H1 (cell line): ENCODE data around the gene SIPA1L3. TPM values are rescaled to one million over a fixed set of nuclear protein-coding genes. Genes with fewer than 3 reads are reported as not detected.

Experiments used
- CTCF ChIA-PET: fragments of 300-600 bp; sonication (Branson Sonifier 250); formaldehyde crosslinking; loops from one replicate; lab custom pipeline; 2021; ENCODE audit not compliant: partially characterized antibody; lab: Charles Lee
- POLR2A ChIA-PET: fragments of 300-600 bp; sonication (Branson Sonifier 250); formaldehyde crosslinking; loops from one replicate; lab custom pipeline; 2021; ENCODE audit warnings: inconsistent platforms; ENCODE audit not compliant: partially characterized antibody; lab: Charles Lee
- DNase-seq, 2 experiments: peaks; one replicate each; pipeline versions ENCODE4 v3.0.0 to v3.0.0-alpha.2; 2010 to 2022; ENCODE audit warnings: low spot score in 2 of 2, low read depth in 1 of 2, mixed read lengths in 1 of 2
- FAIRE-seq: peaks from 2 replicates; lab custom pipeline; 2011; peaks lifted over from hg19 to GRCh38; lab: Jason Lieb, UNC
- H2AFZ ChIP-seq: 2 replicates; pipeline ENCODE4 v1.8.1; 2012; ENCODE audit warnings: low read length, inconsistent platforms
- H2AK5ac ChIP-seq: 2 replicates; pipeline ENCODE4 v1.6.1; 2013; ENCODE audit warnings: low read depth, low read length
- H2BK120ac ChIP-seq: replicated peaks from 2 replicates; pipeline ENCODE3; 2013; ENCODE audit warnings: low read depth, low read length, inconsistent platforms
- H2BK12ac ChIP-seq: 2 replicates; pipeline ENCODE4 v1.6.1; 2013; ENCODE audit warnings: low read depth, low read length
- H2BK15ac ChIP-seq: 2 replicates; pipeline ENCODE4 v1.6.1; 2013; ENCODE audit warnings: low read length
- H2BK20ac ChIP-seq: 2 replicates; pipeline ENCODE4 v1.6.1; 2013; ENCODE audit warnings: low read length
- H2BK5ac ChIP-seq: 2 replicates; pipeline ENCODE4 v1.6.1; 2013; ENCODE audit warnings: low read depth, low read length
- H3K14ac ChIP-seq: 2 replicates; pipeline ENCODE4 v1.6.1; 2013; ENCODE audit warnings: inconsistent platforms; ENCODE audit not compliant: insufficient read length
- H3K18ac ChIP-seq: 2 replicates; pipeline ENCODE4 v1.6.1; 2013; ENCODE audit warnings: low read length; ENCODE audit errors: extremely low read depth
- H3K23ac ChIP-seq: 2 replicates; pipeline ENCODE4 v1.6.1; 2013; ENCODE audit warnings: inconsistent platforms; ENCODE audit not compliant: insufficient read length
- H3K23me2 ChIP-seq: 2 replicates; pipeline ENCODE4 v1.6.1; 2013; ENCODE audit warnings: low read depth, low read length
- H3K27ac ChIP-seq: 2 replicates; pipeline ENCODE4 v1.6.1; 2011; ENCODE audit warnings: low read depth, low read length, inconsistent platforms
- H3K27me3 ChIP-seq, 4 experiments: replicated peaks in 1 of 4; 1 replicate in 1 of 4; 2 replicates in 3 of 4; pipeline versions ENCODE4 v1.6.1 to v1.8.1; 2011 to 2013; ENCODE audit warnings: low read length in 3 of 4, mild to moderate bottlenecking in 3 of 4, inconsistent platforms in 2 of 4, mixed read lengths in 2 of 4, moderate library complexity in 1 of 4; ENCODE audit not compliant: control insufficient read depth in 3 of 4, insufficient read depth in 3 of 4; ENCODE audit errors: extremely low read depth in 1 of 4
- H3K36me3 ChIP-seq, 4 experiments: 2 replicates each; pipeline versions ENCODE4 v1.6.1 to v1.8.1; 2011 to 2013; ENCODE audit warnings: mild to moderate bottlenecking in 4 of 4, low read length in 3 of 4, moderate library complexity in 2 of 4, control low read depth in 1 of 4, inconsistent platforms in 1 of 4; ENCODE audit not compliant: insufficient read depth in 4 of 4, control insufficient read depth in 2 of 4
- H3K4ac ChIP-seq: replicated peaks from 2 replicates; pipeline ENCODE3; 2013; ENCODE audit warnings: low read length, low read depth, mixed read lengths, inconsistent platforms; ENCODE audit not compliant: insufficient read length
- H3K4me1 ChIP-seq, 4 experiments: replicated peaks in 1 of 4; 1 replicate in 1 of 4; 2 replicates in 3 of 4; pipeline versions ENCODE4 v1.6.1 to v1.8.1; 2011 to 2013; ENCODE audit warnings: low read length in 3 of 4, inconsistent platforms in 2 of 4, mixed read lengths in 1 of 4; ENCODE audit not compliant: insufficient read depth in 4 of 4, control insufficient read depth in 3 of 4
- H3K4me2 ChIP-seq, 2 experiments: 2 replicates each; pipeline versions ENCODE4 v1.6.1 to v1.8.1; 2011 to 2013; ENCODE audit warnings: low read depth in 2 of 2, low read length in 2 of 2, control low read depth in 1 of 2, inconsistent platforms in 1 of 2, mild to moderate bottlenecking in 1 of 2; ENCODE audit not compliant: insufficient read depth in 1 of 2
- H3K4me3 ChIP-seq, 4 experiments: fragments of 200-600, 300-600 bp in 1 of 4; sonication (generic), shearing (Covaris generic), sonication (Bioruptor Twin) in 1 of 4; 2 replicates each; pipeline versions ENCODE4 v1.5.1 to v1.8.1; 2011 to 2016; ENCODE audit warnings: low read length in 4 of 4, low read depth in 3 of 4, control low read depth in 2 of 4, inconsistent platforms in 2 of 4, mild to moderate bottlenecking in 2 of 4, mixed read lengths in 1 of 4, moderate library complexity in 1 of 4; ENCODE audit not compliant: insufficient read depth in 2 of 4; ENCODE audit errors: extremely low read depth in 1 of 4
- H3K56ac ChIP-seq: replicated peaks from 2 replicates; pipeline ENCODE3; 2013; ENCODE audit warnings: low read depth, mild to moderate bottlenecking, mixed read lengths, low read length, inconsistent platforms; ENCODE audit not compliant: insufficient read length
- H3K79me1 ChIP-seq: 2 replicates; pipeline ENCODE4 v1.6.1; 2013; ENCODE audit warnings: low read depth, low read length, control low read depth
- H3K79me2 ChIP-seq, 2 experiments: 2 replicates each; pipeline versions ENCODE4 v1.6.1 to v1.8.1; 2012 to 2013; ENCODE audit warnings: low read length in 2 of 2, mild to moderate bottlenecking in 2 of 2, inconsistent platforms in 1 of 2; ENCODE audit not compliant: insufficient read depth in 2 of 2, control insufficient read depth in 1 of 2
- H3K9ac ChIP-seq, 4 experiments: replicated peaks in 1 of 4; 1 replicate in 1 of 4; 2 replicates in 3 of 4; pipeline versions ENCODE4 v1.6.1 to v1.8.1; 2011 to 2013; ENCODE audit warnings: low read depth in 3 of 4, low read length in 3 of 4, control low read depth in 2 of 4, mild to moderate bottlenecking in 2 of 4, moderate library complexity in 2 of 4, inconsistent platforms in 1 of 4; ENCODE audit errors: extremely low read depth in 1 of 4
- H3K9me3 ChIP-seq, 2 experiments: 2 replicates each; pipeline versions ENCODE4 v1.6.1 to v1.8.1; 2012 to 2013; ENCODE audit warnings: mild to moderate bottlenecking in 2 of 2, moderate library complexity in 2 of 2, control low read depth in 1 of 2, inconsistent platforms in 1 of 2, low read depth in 1 of 2, low read length in 1 of 2, mixed read lengths in 1 of 2; ENCODE audit not compliant: insufficient read depth in 2 of 2
- H4K20me1 ChIP-seq, 2 experiments: replicated peaks in 1 of 2; 2 replicates each; pipeline versions ENCODE3 to v1.8.1; 2011 to 2013; ENCODE audit warnings: inconsistent platforms in 2 of 2, low read length in 2 of 2, mild to moderate bottlenecking in 1 of 2; ENCODE audit not compliant: insufficient read depth in 2 of 2, control insufficient read depth in 1 of 2
- H4K5ac ChIP-seq: 2 replicates; pipeline ENCODE4 v1.6.1; 2013; ENCODE audit warnings: low read length, low read depth, mixed read lengths, inconsistent platforms; ENCODE audit not compliant: insufficient read length
- H4K8ac ChIP-seq: 2 replicates; pipeline ENCODE4 v1.8.0; 2013; ENCODE audit warnings: mild to moderate bottlenecking, moderate library complexity, low read length, inconsistent platforms; ENCODE audit not compliant: insufficient read depth; ENCODE audit errors: extremely low read depth
- H4K91ac ChIP-seq: replicated peaks from 2 replicates; pipeline ENCODE3; 2013; ENCODE audit warnings: low read length, mixed read lengths, inconsistent platforms; ENCODE audit not compliant: insufficient read length
- CBX8 ChIP-seq: fragments of 300-800, 300-1000 bp; sonication (generic); IDR thresholded peaks from 2 replicates; pipeline ENCODE4 v1.7.1; 2016; ENCODE audit warnings: low read depth, low read length, borderline replicate concordance
- SIX5 ChIP-seq: IDR thresholded peaks from 2 replicates; pipeline ENCODE4 v1.6.1; 2011; ENCODE audit warnings: mild to moderate bottlenecking, low read depth, low read length
- WGBS, 2 experiments: shearing (Covaris generic) in 1 of 2; methylation state at CpG; one replicate each; pipeline versions ENCODE4 v1.1.6 to v1.1.7; 2013 to 2015; ENCODE audit warnings: low lambda C conversion rate in 2 of 2, mixed read lengths in 2 of 2, inconsistent platforms in 1 of 2, low coverage in 1 of 2, missing lambda C conversion rate in 1 of 2; ENCODE audit not compliant: insufficient replicate concordance in 2 of 2, insufficient coverage in 1 of 2, insufficient read length in 1 of 2; ENCODE audit errors: extremely low coverage in 1 of 2, missing lambda C conversion rate in 1 of 2; 5-methylcytosine and 5-hydroxymethylcytosine counted together
- polyA plus RNA-seq, 7 experiments: library from polyadenylated mRNA; depleted of rRNA in 3 of 7; stranded (reverse) in 5 of 7; unstranded in 2 of 7; fragments of >200 nt in 5 of 7; fragments of 200-250 nt in 2 of 7; gene quantifications; 1 replicate in 5 of 7; 2 replicates in 1 of 7; 4 replicates in 1 of 7; pipeline versions ENCODE4 v1.2.1 to v1.2.3, GENCODE V29; 2011 to 2013; ENCODE audit warnings: missing spikeins in 2 of 7, mixed read lengths in 2 of 7
- total RNA-seq: library from RNA; stranded (reverse); fragmentation: NEBNext Ultra II Directional; extraction: Animal tissue kit (Norgen Biotek cat#: 25700); gene quantifications from 2 replicates; pipeline ENCODE4 v1.2.1, GENCODE V29; 2021

The SIPA1L3 gene
- total and polyA plus RNA-seq, 2 of the 8 experiments (the other 6 are each of a cell fraction or from before 2014, with no cell fraction given) = 15.0 to 54.9 TPM

DNA sequence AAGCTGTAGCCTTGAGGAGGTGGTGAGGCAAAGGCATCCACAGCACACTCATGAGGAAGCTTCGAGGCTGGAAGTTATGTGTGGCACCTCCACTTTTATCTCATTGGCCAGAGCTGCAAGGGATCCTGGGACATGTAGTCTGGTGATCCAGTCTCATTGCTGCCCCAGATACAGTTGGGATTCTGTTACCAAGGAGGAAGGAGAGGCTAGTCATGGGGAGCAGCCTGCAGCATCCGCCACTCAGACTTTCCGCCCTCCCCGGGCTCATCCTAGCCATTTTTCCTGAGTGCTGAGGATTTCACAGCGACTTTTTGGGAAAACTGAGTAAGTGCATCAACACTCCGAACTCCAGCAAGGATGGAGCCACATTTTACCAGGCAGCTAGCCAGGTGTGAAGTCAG is 242.7 kb downstream of the SIPA1L3 start:
- H3K27me3 ChIP-seq = no peaks in the 10 kb centered on the region
- no peak overlapping the region for H2BK20ac ChIP-seq
- H2AFZ ChIP-seq = no peak overlapping the region
- ChIA-PET POLR2A (interaction anchor here (0.9 kb wide), 1 partner anchor 14 kb away, joined by 3 read pairs; no protein-coding TSS in a partner anchor), CTCF (interaction anchor here (0.9 to 10.6 kb wide), 5 partner anchors 7 to 129 kb away, joined by 3 to 95 read pairs (median 3); no protein-coding TSS in a partner anchor)
- no peak overlapping the region for H3K4ac ChIP-seq
- H3K79me2 ChIP-seq = no peaks in the 10 kb centered on the region
- no peaks in the 10 kb centered on the region for H3K23me2 ChIP-seq
- H4K91ac ChIP-seq = no peak overlapping the region
- no peaks in the 10 kb centered on the region for H3K9me3 ChIP-seq
- no peak overlapping the region for H2BK12ac ChIP-seq
- no peak overlapping the region for H3K27ac ChIP-seq
- H3K79me1 ChIP-seq = no peaks in the 10 kb centered on the region
- H2BK120ac ChIP-seq = no peak overlapping the region
- H3K18ac ChIP-seq = no peak overlapping the region
- no peak overlapping the region for H3K9ac ChIP-seq
- peak; percentile 41 for TF ChIP-seq SIX5
- TF ChIP-seq CBX8 = no peak
- H4K8ac ChIP-seq = no peak overlapping the region
- no peak overlapping the region for H3K14ac ChIP-seq
- H3K4me1 ChIP-seq = no peaks in the 10 kb centered on the region
- H2BK15ac ChIP-seq = no peak overlapping the region
- DNase-seq (no peak), FAIRE-seq (no peak)
- H3K4me3 ChIP-seq = no peak overlapping the region
- 92% methylated on average over 6 of the region's 6 CpGs; no CpG with 5 or more reads in 1 of the 2 experiments for WGBS, 2 experiments
- no peak overlapping the region for H2BK5ac ChIP-seq
- no peak overlapping the region for H4K5ac ChIP-seq
- no peak overlapping the region for H2AK5ac ChIP-seq
- no peak overlapping the region for H3K4me2 ChIP-seq
- no peak overlapping the region for H3K23ac ChIP-seq
- peaks cover 0 to 12% (median 3%) of the 10 kb centered on the region in 4 experiments; a peak in 6 of 8 replicates for H3K36me3 ChIP-seq
- H4K20me1 ChIP-seq = no peaks in the 10 kb centered on the region
- no peak overlapping the region for H3K56ac ChIP-seq
